GM23248 (cell line): Measurements from ENCODE around the gene CGREF1. TPM values are rescaled to one million over a fixed set of nuclear protein-coding genes. Genes with fewer than 3 reads are reported as not detected.

Source experiments
- DNase-seq: peaks from one replicate; pipeline ENCODE4 v3.0.0-alpha.2; 2015
- H2AFZ ChIP-seq: fragments of 200-600 bp; sonication (generic); 2 replicates; pipeline ENCODE4 v1.6.1; 2016; ENCODE audit warnings: antibody characterized with exemption
- H3F3A ChIP-seq: fragments of 200-600 bp; sonication (generic); 2 replicates; pipeline ENCODE4 v1.6.1; 2016; ENCODE audit warnings: mild to moderate bottlenecking, antibody characterized with exemption, mixed run types; ENCODE audit not compliant: insufficient read depth
- H3K27ac ChIP-seq: fragments of 200-600 bp; sonication (generic); 2 replicates; pipeline ENCODE4 v1.5.1; 2016; ENCODE audit warnings: mild to moderate bottlenecking
- H3K27me3 ChIP-seq: fragments of 200-600 bp; sonication (generic); replicated peaks from 2 replicates; pipeline ENCODE4 v1.6.1; 2016; ENCODE audit warnings: mild to moderate bottlenecking; ENCODE audit not compliant: insufficient read depth
- H3K36me3 ChIP-seq: fragments of 200-600 bp; sonication (generic); 2 replicates; pipeline ENCODE4 v1.6.1; 2016; ENCODE audit warnings: low read depth, mild to moderate bottlenecking
- H3K4me1 ChIP-seq: fragments of 200-600 bp; sonication (generic); 2 replicates; pipeline ENCODE4 v1.6.1; 2016; ENCODE audit warnings: mild to moderate bottlenecking; ENCODE audit not compliant: insufficient read depth
- H3K4me2 ChIP-seq: fragments of 200-600 bp; sonication (generic); one replicate; pipeline ENCODE4 v1.6.1; 2016; ENCODE audit warnings: mild to moderate bottlenecking; ENCODE audit not compliant: unreplicated experiment
- H3K4me3 ChIP-seq: fragments of 200-600 bp; sonication (generic); 2 replicates; pipeline ENCODE4 v1.5.1; 2016; ENCODE audit warnings: mild to moderate bottlenecking
- H3K79me2 ChIP-seq: fragments of 200-600 bp; sonication (generic); 2 replicates; pipeline ENCODE4 v1.6.1; 2016; ENCODE audit warnings: mild to moderate bottlenecking; ENCODE audit not compliant: insufficient read depth
- H3K9ac ChIP-seq: fragments of 200-600 bp; sonication (generic); 2 replicates; pipeline ENCODE4 v1.6.1; 2016; ENCODE audit warnings: mild to moderate bottlenecking
- H3K9me2 ChIP-seq: fragments of 200-600 bp; sonication (generic); 2 replicates; pipeline ENCODE4 v1.6.1; 2016; ENCODE audit warnings: mixed run types, mild to moderate bottlenecking, moderate library complexity; ENCODE audit not compliant: insufficient read depth
- H3K9me3 ChIP-seq: fragments of 200-600 bp; sonication (generic); one replicate; pipeline ENCODE4 v1.6.1; 2017; ENCODE audit warnings: low read depth
- H4K20me1 ChIP-seq: fragments of 200-600 bp; sonication (generic); 2 replicates; pipeline ENCODE4 v1.6.0; 2016; ENCODE audit not compliant: insufficient read depth
- EZH2 ChIP-seq: fragments of 200-600 bp; sonication (generic); IDR thresholded peaks from 2 replicates; pipeline ENCODE4 v1.6.1; 2018; ENCODE audit warnings: antibody characterized with exemption, mild to moderate bottlenecking; ENCODE audit not compliant: insufficient read depth, poor library complexity, severe bottlenecking
- EZH2phosphoT487 ChIP-seq: fragments of 200-600 bp; sonication (generic); IDR thresholded peaks from 2 replicates; pipeline ENCODE4 v1.6.1; 2018; ENCODE audit warnings: antibody characterized with exemption, moderate library complexity, mild to moderate bottlenecking, low read depth; ENCODE audit not compliant: insufficient read depth
- WGBS, 2 experiments: methylation state at CpG; one replicate each; pipeline ENCODE4 v1.1.6; 2015 to 2017; ENCODE audit warnings: low lambda C conversion rate in 2 of 2, low coverage in 1 of 2; ENCODE audit errors: missing lambda C conversion rate in 2 of 2; 5-methylcytosine and 5-hydroxymethylcytosine counted together
- in situ Hi-C: fragments of 300-500 bp; cut with MboI; formaldehyde crosslinking; loops from 2 replicates; pipeline ENCODE4 v1.15.0; 2020
- polyA plus RNA-seq: library from polyadenylated mRNA; unstranded; fragments of >200 nt; fragmentation: Nextera tagmentation; extraction: Ambion mirVana; gene quantifications from 2 replicates; pipeline ENCODE4 v1.2.1, GENCODE V29; 2016
- total RNA-seq: library from RNA; depleted of rRNA; stranded (reverse); fragments of >200 nt; shearing (Covaris generic); gene quantifications from 2 replicates; pipeline ENCODE4 v1.2.3, GENCODE V29; 2014; rRNA removed

The CGREF1 gene
- total and polyA plus RNA-seq, 2 experiments from 2014 or later, result 17.2 to 19.2 TPM

GRCh38 chr2:27053321-27053720 is 65.6 kb downstream of the CGREF1 start:
- H3K79me2 ChIP-seq, result no peaks in the 10 kb centered on the region
- H3K9ac ChIP-seq, result no peak overlapping the region
- no peaks in the 10 kb centered on the region for H4K20me1 ChIP-seq
- no peaks in the 10 kb centered on the region for H3K9me2 ChIP-seq
- H3K27ac ChIP-seq, result no peak overlapping the region
- H3K4me2 ChIP-seq, result no peak overlapping the region
- H3K9me3 ChIP-seq, result no peaks in the 10 kb centered on the region
- H3F3A ChIP-seq, result peaks cover 22% of the 10 kb centered on the region
- H3K4me1 ChIP-seq, result peaks cover 4% of the 10 kb centered on the region; the same call in 1 of the 2 replicates
- DNase-seq, result no peak
- H3K36me3 ChIP-seq, result peaks cover 10% of the 10 kb centered on the region; the same call in 1 of the 2 replicates
- 92 to 93% methylated on average over 11 of the region's 11 CpGs for WGBS, 2 experiments
- no peak overlapping the region for H3K4me3 ChIP-seq
- H2AFZ ChIP-seq, result no peak overlapping the region
- in situ Hi-C loops, result no loop called here
- H3K27me3 ChIP-seq, result no peaks in the 10 kb centered on the region
- TF ChIP-seq EZH2 (no peak), EZH2phosphoT487 (no peak)

GRCh38 chr2:27051902-27052645 is 66.9 kb downstream of the CGREF1 start:
- WGBS, 2 experiments, result 3 to 4% methylated on average over 13 to 24 of the region's 24 CpGs
- peaks cover 31% of the 10 kb centered on the region for H3F3A ChIP-seq
- H4K20me1 ChIP-seq, result no peaks in the 10 kb centered on the region
- peak overlapping the region; percentile 80 for H3K9ac ChIP-seq
- no peak for TF ChIP-seq EZH2phosphoT487
- TF ChIP-seq EZH2, result no peak
- H3K4me3 ChIP-seq, result peak overlapping the region; percentile 90
- H3K36me3 ChIP-seq, result peaks cover 10% of the 10 kb centered on the region; the same call in 1 of the 2 replicates
- peak overlapping the region; percentile 95 for H3K4me2 ChIP-seq
- H3K27me3 ChIP-seq, result no peaks in the 10 kb centered on the region
- DNase-seq, result peak; percentile 60
- no peaks in the 10 kb centered on the region for H3K9me3 ChIP-seq
- H3K79me2 ChIP-seq, result no peaks in the 10 kb centered on the region
- H2AFZ ChIP-seq, result peak overlapping the region; percentile 85
- peak overlapping the region; percentile 87 for H3K27ac ChIP-seq
- in situ Hi-C loops, result no loop called here
- no peaks in the 10 kb centered on the region for H3K9me2 ChIP-seq
- H3K4me1 ChIP-seq, result peaks cover 4% of the 10 kb centered on the region; the same call in 1 of the 2 replicates

- Histone ChIP-seq H3K79me2 (no peaks in the 10 kb centered on the region), H3K9me2 (no peaks in the 10 kb centered on the region), H3K36me3 (peaks cover 10% of the 10 kb centered on the region; the same call in 1 of the 2 replicates), H2AFZ (peak within 1 kb of the TSS; percentile 85), H3K9me3 (no peaks in the 10 kb centered on the region), H3K4me3 (peak within 1 kb of the TSS; percentile 90), H3K4me2 (peak within 1 kb of the TSS; percentile 95), H3F3A (peaks cover 31% of the 10 kb centered on the region), H4K20me1 (no peaks in the 10 kb centered on the region), H3K4me1 (peaks cover 4% of the 10 kb centered on the region; the same call in 1 of the 2 replicates), H3K27me3 (no peaks in the 10 kb centered on the region), H3K9ac (peak within 1 kb of the TSS; percentile 80), H3K27ac (peak within 1 kb of the TSS; percentile 87)
- DNase-seq, result peak; percentile 92
- TF ChIP-seq EZH2phosphoT487 (no peak), EZH2 (no peak)
- in situ Hi-C loops, result no loop called here
- WGBS, 2 experiments, result 0 to 2% methylated on average over 50 to 61 of the region's 67 CpGs
Observed at GRCh38 chr2:27050996-27051901, 67.7 kb downstream of the CGREF1 start, which contains the start of gene AGBL5. Gene AGBL5 (plus strand): TSS chr2:27051668. CDS start chr2:27052959, 1,291 bp downstream.

Other genes starting within 250 kb of the CGREF1 start
- 5.4 and 7.9 TPM in 2 replicates for gene MAPRE3, start 148.5 kb downstream of the CGREF1 start, total RNA-seq
- gene MAPRE3, start 148.5 kb downstream of the CGREF1 start, polyA plus RNA-seq, result 21.6 and 23.0 TPM in 2 replicates
- 74.9 and 90.4 TPM in 2 replicates for gene TMEM214, start 86.2 kb downstream of the CGREF1 start, total RNA-seq
- gene TMEM214, start 86.2 kb downstream of the CGREF1 start, polyA plus RNA-seq, result 70.9 and 75.7 TPM in 2 replicates
- 15.2 and 17.8 TPM in 2 replicates for gene AGBL5, start 67.5 kb downstream of the CGREF1 start, total RNA-seq
- gene AGBL5, start 67.5 kb downstream of the CGREF1 start, polyA plus RNA-seq, result 19.7 TPM in 2 replicates
- 445 and 499 TPM in 2 replicates for gene OST4, start 47.5 kb downstream of the CGREF1 start, total RNA-seq
- 906 and 942 TPM in 2 replicates for gene OST4, start 47.5 kb downstream of the CGREF1 start, polyA plus RNA-seq
- gene EMILIN1, start 40.5 kb downstream of the CGREF1 start, total RNA-seq, result 219 and 229 TPM in 2 replicates
- gene EMILIN1, start 40.5 kb downstream of the CGREF1 start, polyA plus RNA-seq, result 61.5 and 65.0 TPM in 2 replicates
- not detected in 2 replicates for gene KHK, start 32.4 kb downstream of the CGREF1 start, total RNA-seq
- gene KHK, start 32.4 kb downstream of the CGREF1 start, polyA plus RNA-seq, result 0.24 and 0.51 TPM in 2 replicates
- gene ABHD1, start 4.7 kb upstream of the CGREF1 start, total RNA-seq, result not detected in 2 replicates
- gene ABHD1, start 4.7 kb upstream of the CGREF1 start, polyA plus RNA-seq, result not detected in 2 replicates
- 52.2 and 55.9 TPM in 2 replicates for gene PREB, start 15.5 kb upstream of the CGREF1 start, total RNA-seq
- 40.8 and 45.0 TPM in 2 replicates for gene PREB, start 15.5 kb upstream of the CGREF1 start, polyA plus RNA-seq
- not detected in 2 replicates for gene PRR30, start 20.3 kb upstream of the CGREF1 start, total RNA-seq
- gene PRR30, start 20.3 kb upstream of the CGREF1 start, polyA plus RNA-seq, result not detected in 2 replicates
- not detected in 2 replicates for gene TCF23, start 29.9 kb upstream of the CGREF1 start, total RNA-seq
- gene TCF23, start 29.9 kb upstream of the CGREF1 start, polyA plus RNA-seq, result not detected in 2 replicates
- gene ATRAID, start 92.9 kb upstream of the CGREF1 start, total RNA-seq, result 170 and 214 TPM in 2 replicates
- gene ATRAID, start 92.9 kb upstream of the CGREF1 start, polyA plus RNA-seq, result 304 and 311 TPM in 2 replicates
- gene SLC5A6, start 93.1 kb upstream of the CGREF1 start, total RNA-seq, result 13.5 and 19.9 TPM in 2 replicates
- gene SLC5A6, start 93.1 kb upstream of the CGREF1 start, polyA plus RNA-seq, result 9.4 and 10.4 TPM in 2 replicates
- 23.9 and 27.7 TPM in 2 replicates for gene CAD, start 98.2 kb upstream of the CGREF1 start, total RNA-seq
- 17.1 and 19.2 TPM in 2 replicates for gene CAD, start 98.2 kb upstream of the CGREF1 start, polyA plus RNA-seq
- gene SLC30A3, start 143.9 kb upstream of the CGREF1 start, total RNA-seq, result not detected in 2 replicates
- not detected in 2 replicates for gene SLC30A3, start 143.9 kb upstream of the CGREF1 start, polyA plus RNA-seq
- not detected in 2 replicates for gene DNAJC5G, start 156.3 kb upstream of the CGREF1 start, total RNA-seq
- not detected in 2 replicates for gene DNAJC5G, start 156.3 kb upstream of the CGREF1 start, polyA plus RNA-seq
- not detected in 2 replicates for gene TRIM54, start 163.3 kb upstream of the CGREF1 start, total RNA-seq
- not detected in 2 replicates for gene TRIM54, start 163.3 kb upstream of the CGREF1 start, polyA plus RNA-seq
- gene UCN, start 189.3 kb upstream of the CGREF1 start, total RNA-seq, result not detected in 2 replicates
- 1.3 and 1.6 TPM in 2 replicates for gene UCN, start 189.3 kb upstream of the CGREF1 start, polyA plus RNA-seq
- gene MPV17, start 204.0 kb upstream of the CGREF1 start, total RNA-seq, result 91.0 and 94.0 TPM in 2 replicates
- 128 and 138 TPM in 2 replicates for gene MPV17, start 204.0 kb upstream of the CGREF1 start, polyA plus RNA-seq
- gene GTF3C2, start 237.6 kb upstream of the CGREF1 start, total RNA-seq, result 22.6 and 43.1 TPM in 2 replicates
- gene GTF3C2, start 237.6 kb upstream of the CGREF1 start, polyA plus RNA-seq, result 23.8 and 26.4 TPM in 2 replicates